GM11168 (cell line): ENCODE measurements around the gene YPEL1.

Source experiments
- in situ Hi-C: fragments of 300-500 bp; cut with MboI; formaldehyde crosslinking; loops from one replicate; pipeline ENCODE4 v1.12.0; 2022; ENCODE audit warnings: low sequenced_read_pairs; ENCODE audit not compliant: unreplicated experiment

YPEL1 gene

GRCh38 chr22:21666786-21667185 lies 68.8 kb downstream of the YPEL1 start:
- in situ Hi-C loops: no loop called here

GRCh38 chr22:21665047-21665851 lies 70.3 kb downstream of the YPEL1 start:
- in situ Hi-C loops: no loop called here

DNA sequence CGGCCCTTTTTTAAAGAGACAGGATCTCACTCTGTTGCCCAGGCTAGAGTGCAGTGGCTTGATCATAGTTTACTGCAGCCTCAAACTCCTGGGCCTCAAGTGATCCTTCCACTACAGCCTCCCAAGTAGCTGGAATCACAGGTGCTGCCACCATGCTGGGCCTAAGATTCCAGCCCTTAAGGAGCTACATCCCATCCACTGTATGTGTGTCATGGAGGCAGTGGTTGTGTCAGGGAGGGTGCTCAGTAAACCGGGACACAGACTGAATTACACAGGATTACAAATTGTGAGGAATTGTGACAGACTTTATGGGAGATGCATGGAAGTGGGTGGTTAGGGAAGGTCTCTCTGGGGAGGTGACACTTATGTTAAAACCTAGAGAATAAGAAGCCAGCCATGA lies 71.9 kb downstream of the YPEL1 start:
- in situ Hi-C loops: no loop called here

GRCh38 chr22:21661991-21662390 lies 73.6 kb downstream of the YPEL1 start:
- in situ Hi-C loops: no loop called here

GRCh38 chr22:21660904-21661303 lies 74.7 kb downstream of the YPEL1 start:
- in situ Hi-C loops: no loop called here

DNA sequence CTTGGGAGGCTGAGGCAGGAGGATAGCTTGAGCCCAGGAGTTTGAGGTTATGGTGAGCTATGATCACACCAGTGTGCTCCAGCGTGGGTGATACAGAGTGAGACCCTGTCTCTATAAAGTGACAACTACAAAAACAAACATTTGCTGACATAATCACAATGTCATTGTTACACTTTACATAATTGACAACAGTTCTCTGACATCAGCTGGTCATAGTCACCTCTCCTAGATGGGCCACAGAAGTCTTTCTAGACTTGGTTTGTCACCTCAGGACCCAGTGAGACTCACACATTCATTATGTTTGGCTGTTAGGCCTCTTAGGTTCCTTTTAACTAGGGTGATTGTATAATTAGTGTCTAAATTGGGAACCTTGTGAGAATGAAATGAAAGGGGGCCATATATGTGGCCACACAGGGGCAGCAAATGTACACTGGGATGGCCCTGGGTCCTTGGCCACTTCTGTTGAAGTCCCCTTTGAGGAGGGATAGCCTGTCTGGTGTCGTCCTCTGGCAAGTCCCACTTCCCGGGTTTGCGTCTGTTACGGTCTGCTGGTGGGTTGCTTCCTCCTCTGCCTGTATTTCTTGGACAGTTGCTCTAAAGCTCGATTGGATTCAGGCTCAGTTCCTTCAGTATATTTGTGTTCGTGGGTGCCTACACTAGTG lies 75.6 kb downstream of the YPEL1 start:
- in situ Hi-C loops: no loop called here

GRCh38 chr22:21657360-21658032 lies 78.1 kb downstream of the YPEL1 start:
- in situ Hi-C loops: no loop called here

DNA sequence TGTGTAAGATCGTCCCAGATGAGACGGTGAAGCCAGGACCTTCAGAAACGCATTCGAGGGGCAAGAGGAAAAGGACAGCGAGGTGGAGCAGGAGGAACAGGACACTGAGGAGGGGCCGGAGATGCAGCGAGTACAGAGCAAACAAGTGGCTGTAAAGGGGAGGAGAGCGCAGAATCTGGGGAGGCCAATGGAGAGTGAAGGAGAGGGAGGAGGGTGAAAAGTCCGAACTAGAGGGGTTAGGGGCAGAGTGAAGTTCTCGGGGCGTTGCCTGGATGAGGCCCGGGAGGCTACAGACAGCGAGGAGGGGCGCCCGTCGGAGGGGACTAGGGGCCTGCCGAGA lies 78.6 kb downstream of the YPEL1 start:
- in situ Hi-C loops: no loop called here

- in situ Hi-C loops: no loop called here
Observed at GRCh38 chr22:21652547-21653545, 82.7 kb downstream of the YPEL1 start.

DNA sequence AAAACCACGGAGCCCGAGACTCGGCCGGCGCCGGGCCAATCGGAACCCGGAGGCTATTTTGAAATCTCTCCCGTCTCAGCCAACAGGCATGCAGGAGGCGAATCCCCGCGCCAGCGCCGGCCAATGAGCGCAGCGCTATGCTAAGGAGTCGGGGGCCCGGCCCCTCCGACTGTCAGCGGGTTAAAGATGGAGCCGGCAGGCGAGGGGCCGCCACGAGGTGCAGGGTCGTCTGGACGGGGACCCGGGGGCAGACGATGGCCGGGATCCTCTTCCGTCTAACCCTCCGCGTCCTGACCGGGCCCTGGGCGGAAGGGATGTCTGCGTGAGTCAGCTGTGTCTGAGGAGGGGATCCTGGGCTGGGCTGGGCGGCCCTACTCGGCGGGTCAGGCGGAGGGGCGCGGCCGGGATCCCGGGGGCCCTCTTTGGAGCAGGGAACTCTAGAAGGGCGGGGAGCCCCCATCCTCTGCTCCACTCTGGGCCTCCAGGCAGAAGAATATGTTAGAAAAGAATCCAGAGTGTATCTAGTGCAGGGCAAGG lies 83.5 kb downstream of the YPEL1 start:
- in situ Hi-C loops: no loop called here

DNA sequence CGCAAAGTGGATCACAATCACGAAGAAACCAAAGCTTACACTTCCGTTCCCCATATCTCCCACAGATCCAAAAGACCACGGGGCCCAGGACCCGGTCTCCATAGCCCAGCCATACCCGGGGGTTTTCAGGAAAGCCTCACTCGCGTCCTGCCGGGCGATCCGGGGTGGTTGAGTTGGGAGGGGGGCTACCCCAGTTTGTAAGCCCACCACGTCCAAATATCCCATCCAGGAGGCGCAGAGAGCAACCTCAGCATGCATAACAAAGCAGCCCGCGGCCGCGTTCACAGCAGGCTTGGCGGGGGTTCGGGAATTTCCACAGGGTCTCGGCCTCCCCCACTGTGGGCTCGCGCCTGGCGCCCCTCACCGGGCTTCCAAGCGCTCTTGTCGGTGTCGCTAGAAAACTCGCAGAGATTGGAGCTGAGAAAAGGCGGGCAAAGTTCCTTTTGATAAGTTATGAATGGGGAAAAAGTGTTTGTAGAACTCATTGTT lies 84.0 kb downstream of the YPEL1 start:
- in situ Hi-C loops: no loop called here

GRCh38 chr22:21650823-21651520 lies 84.6 kb downstream of the YPEL1 start:
- in situ Hi-C loops: no loop called here

- in situ Hi-C loops: no loop called here
Observed at GRCh38 chr22:21650280-21650679, 85.3 kb downstream of the YPEL1 start.
